Esophagus squamous epithelium (tissue), 4 donors: Measurements from ENCODE around the gene TCF3.

ENCODE experiments used
- CTCF ChIP-seq, 6 experiments: fragments of 450-650 bp in 4 of 6; fragments of 200-600 bp in 2 of 6; sonication (generic) in 2 of 6; IDR thresholded peaks; one replicate each; pipeline ENCODE4 v1.5.1; 2016 to 2019; ENCODE audit warnings: antibody characterized with exemption in 6 of 6, mild to moderate bottlenecking in 4 of 6, moderate library complexity in 4 of 6
- POLR2A ChIP-seq, 4 donors: fragments of 450-650 bp; IDR thresholded peaks; one replicate each; pipeline ENCODE4 v1.6.1; 2017; ENCODE audit warnings: antibody characterized with exemption in 4 of 4, mild to moderate bottlenecking in 4 of 4, moderate library complexity in 3 of 4

GRCh38 chr19:1634242-1634937 is 18.0 kb downstream of the TCF3 start:
- TF ChIP-seq POLR2A (IDR thresholded peaks at IDR 0.05) = no peak
- no peak for TF ChIP-seq CTCF (IDR thresholded peaks at IDR 0.05)
